Measurements from ENCODE around the gene SLC35E2B.
"Not testable (repeated sequence)": the region's sequence is repeated elsewhere in the genome, so short reads cannot be mapped to it uniquely, and the experiment has no call there.

GRCh38 chr1:1633409-1633808 lies 59.2 kb downstream of the SLC35E2B start:
- not testable (repeated sequence) for TF ChIP-seq CTCF (IDR thresholded peaks at IDR 0.05; ENCODE audit: low read depth, low read length); EZH2phosphoT487 (IDR thresholded peaks at IDR 0.05; ENCODE audit: low read depth)

Measured in OCI-LY3 (cell line).